Activated B cell treated with CpG ODN at 0.5 μM for 24 hours (primary cell): Measurements from ENCODE around the gene S100A6. TPM values are rescaled to one million over a fixed set of nuclear protein-coding genes. Genes with fewer than 3 reads are reported as not detected.

Experiments used
- ATAC-seq: fragments of 200-7000 bp; cut with Tn5 transposase; one replicate; pipeline ENCODE4 v1.10.0; 2021; ENCODE audit warnings: low read depth, mild to moderate bottlenecking, moderate library complexity
- CTCF ChIA-PET: fragments of 350-600 bp; sonication (Branson Sonifier 250); formaldehyde crosslinking; loops from one replicate; lab custom pipeline; 2021; ENCODE audit warnings: antibody characterized with exemption; lab: Charles Lee
- POLR2A ChIA-PET: fragments of 350-600 bp; sonication (Branson Sonifier 250); formaldehyde crosslinking; loops from one replicate; lab custom pipeline; 2021; ENCODE audit warnings: antibody characterized with exemption; lab: Charles Lee
- DNase-seq: peaks from one replicate; pipeline ENCODE4 v3.0.0; 2022
- H3K27ac Mint-ChIP-seq: one replicate; pipeline ENCODE4 v1.8.0; 2020; ENCODE audit warnings: mixed read lengths
- H3K27me3 Mint-ChIP-seq: one replicate; pipeline ENCODE4 v1.8.0; 2021; ENCODE audit warnings: mixed read lengths
- H3K36me3 Mint-ChIP-seq: one replicate; pipeline ENCODE4 v1.8.0; 2021; ENCODE audit warnings: low read depth, mixed read lengths
- H3K4me1 Mint-ChIP-seq: one replicate; pipeline ENCODE4 v1.8.0; 2021; ENCODE audit warnings: mixed read lengths
- H3K4me3 Mint-ChIP-seq: one replicate; pipeline ENCODE4 v1.8.0; 2020; ENCODE audit warnings: mild to moderate bottlenecking, mixed read lengths
- H3K9me3 Mint-ChIP-seq: one replicate; pipeline ENCODE4 v1.8.0; 2020; ENCODE audit warnings: mixed read lengths
- CTCF ChIP-seq: fragments of 200-600 bp; IDR thresholded peaks from one replicate; pipeline ENCODE4 v1.8.0; 2022; ENCODE audit warnings: antibody characterized with exemption, mild to moderate bottlenecking
- intact Hi-C: fragments of 100-400 bp; cut with micrococcal nuclease; formaldehyde crosslinking; loops from one replicate; pipeline ENCODE4 v1.15.1; 2024
- total RNA-seq: library from RNA; stranded (reverse); gene quantifications from 2 replicates; pipeline ENCODE4 v1.2.3, GENCODE V29; 2022

The S100A6 gene
- total RNA-seq, 1 donor from 2014 or later = 166 TPM

GRCh38 chr1:153546371-153546770 lies 10.6 kb upstream of the S100A6 start:
- H3K27ac Mint-ChIP-seq = peak overlapping the region; percentile 97
- no peaks in the 10 kb centered on the region for H3K9me3 Mint-ChIP-seq
- ChIA-PET POLR2A (interaction anchor here (1.5 to 5.0 kb wide), 6 partner anchors 8 to 88 kb away, joined by 3 to 101 read pairs (median 20); partner anchors contain the start of genes CHTOP, S100A2 and S100A6), CTCF (interaction anchor here (1.1 to 2.6 kb wide), 4 partner anchors 15 to 36 kb away, joined by 3 to 22 read pairs (median 6); no protein-coding TSS in a partner anchor)
- peaks cover 5% of the 10 kb centered on the region for H3K27me3 Mint-ChIP-seq
- H3K4me1 Mint-ChIP-seq = peaks cover 47% of the 10 kb centered on the region
- H3K36me3 Mint-ChIP-seq = peaks cover 24% of the 10 kb centered on the region
- intact Hi-C loops = no loop called here
- H3K4me3 Mint-ChIP-seq = peak overlapping the region; percentile 95
- no peak for ATAC-seq
- no peak for DNase-seq
- TF ChIP-seq CTCF = no peak

- ChIA-PET CTCF (interaction anchor here (1.0 to 2.6 kb wide), 11 partner anchors 10 to 35 kb away, joined by 3 to 22 read pairs (median 7); partner anchors contain the start of gene S100A6), POLR2A (interaction anchor here (0.6 to 5.0 kb wide), 13 partner anchors 9 to 187 kb away, joined by 3 to 101 read pairs (median 5); partner anchors contain the start of genes CHTOP, INTS3, S100A2 and S100A6)
- Mint-ChIP-seq H3K9me3 (no peaks in the 10 kb centered on the region), H3K27me3 (peaks cover 2% of the 10 kb centered on the region), H3K36me3 (peaks cover 24% of the 10 kb centered on the region), H3K4me3 (peak within 1 kb of the TSS; percentile 95), H3K27ac (peak within 1 kb of the TSS; percentile 97), H3K4me1 (peaks cover 58% of the 10 kb centered on the region)
- DNase-seq = peak; percentile 56
- ATAC-seq = peak; percentile 78
- intact Hi-C loops = loop anchor here (1.0 kb wide), 2 partner anchors 9 to 21 kb away; no protein-coding TSS in a partner anchor
- TF ChIP-seq CTCF = no peak
Measured at GRCh38 chr1:153545067-153546055, 9.6 kb upstream of the S100A6 start, which contains the start of gene S100A4. S100A4 (minus strand) TSS chr1:153545806; CDS start chr1:153544794, 1,012 bp downstream.

DNA sequence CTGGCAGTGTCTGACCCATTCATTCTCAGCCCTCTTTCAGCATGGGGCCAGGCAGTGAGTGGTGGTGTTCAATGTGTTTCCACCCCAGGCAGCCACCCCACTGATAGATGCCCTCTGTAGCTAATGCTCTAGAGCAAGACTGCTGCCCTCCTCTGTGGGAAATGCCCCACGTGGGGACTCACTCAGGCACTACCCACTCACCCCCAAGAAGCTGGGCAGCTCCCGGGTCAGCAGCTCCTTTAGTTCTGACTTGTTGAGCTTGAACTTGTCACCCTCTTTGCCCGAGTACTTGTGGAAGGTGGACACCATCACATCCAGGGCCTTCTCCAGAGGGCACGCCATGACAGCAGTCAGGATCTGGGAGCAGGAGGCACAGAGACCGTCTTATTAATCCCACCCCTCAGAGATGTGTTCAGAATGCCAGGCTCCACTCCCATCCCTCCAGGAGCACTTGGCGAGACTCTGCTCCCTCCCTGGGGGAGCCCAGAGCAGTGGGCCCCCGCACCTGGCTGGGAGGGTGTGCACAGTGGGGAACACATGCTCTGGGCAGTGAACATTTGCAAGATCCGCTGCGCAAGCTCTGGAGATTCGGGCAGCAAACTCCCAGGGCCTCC lies 8.8 kb upstream of the S100A6 start:
- intact Hi-C loops = loop anchor here (1.0 kb wide), 2 partner anchors 8 to 22 kb away; no protein-coding TSS in a partner anchor
- peaks cover 24% of the 10 kb centered on the region for H3K36me3 Mint-ChIP-seq
- TF ChIP-seq CTCF = no peak
- POLR2A ChIA-PET = interaction anchor here (0.6 to 5.0 kb wide), 12 partner anchors 10 to 187 kb away, joined by 3 to 101 read pairs (median 5); partner anchors contain the start of genes CHTOP, S100A2 and S100A6
- peak overlapping the region; percentile 95 for H3K4me3 Mint-ChIP-seq
- peaks cover 66% of the 10 kb centered on the region for H3K4me1 Mint-ChIP-seq
- peak overlapping the region; percentile 97 for H3K27ac Mint-ChIP-seq
- DNase-seq (no peak), ATAC-seq (no peak)
- CTCF ChIA-PET = interaction anchor here (1.0 to 2.6 kb wide), 9 partner anchors 9 to 34 kb away, joined by 4 to 22 read pairs (median 7); partner anchors contain the start of gene S100A6
- H3K27me3 Mint-ChIP-seq = no peaks in the 10 kb centered on the region
- no peaks in the 10 kb centered on the region for H3K9me3 Mint-ChIP-seq

GRCh38 chr1:153543736-153544135 lies 7.9 kb upstream of the S100A6 start:
- Mint-ChIP-seq H3K27ac (no peak overlapping the region), H3K27me3 (no peaks in the 10 kb centered on the region), H3K4me1 (peaks cover 64% of the 10 kb centered on the region), H3K9me3 (no peaks in the 10 kb centered on the region), H3K4me3 (no peak overlapping the region), H3K36me3 (peaks cover 24% of the 10 kb centered on the region)
- ATAC-seq (no peak), DNase-seq (no peak)
- TF ChIP-seq CTCF = no peak
- intact Hi-C loops = no loop called here
- POLR2A ChIA-PET = interaction anchor here (2.9 to 5.0 kb wide), 3 partner anchors 9 to 90 kb away, joined by 30 to 101 read pairs (median 49); partner anchors contain the start of genes CHTOP, S100A2 and S100A6
- CTCF ChIA-PET = interaction anchor here (0.6 to 1.8 kb wide), 2 partner anchors 23 to 92 kb away, joined by 3 to 7 read pairs; no protein-coding TSS in a partner anchor
